NCI-H2107 treated with DMSO at 0.1 percent for 48 hours (cell line): Measurements from ENCODE around the gene MAP4K2.
"Not testable (repeated sequence)": the region's sequence is repeated elsewhere in the genome, so short reads cannot be mapped to it uniquely, and the experiment has no call there.

ENCODE experiments used
- DNase-seq: peaks from one replicate; lab custom pipeline; 2025; ENCODE audit not compliant: unreplicated experiment; lab: John Stamatoyannopoulos, UW

The MAP4K2 gene

GRCh38 chr11:64838600-64839334, 35.8 kb upstream of the MAP4K2 start:
- no peak for DNase-seq

DNA sequence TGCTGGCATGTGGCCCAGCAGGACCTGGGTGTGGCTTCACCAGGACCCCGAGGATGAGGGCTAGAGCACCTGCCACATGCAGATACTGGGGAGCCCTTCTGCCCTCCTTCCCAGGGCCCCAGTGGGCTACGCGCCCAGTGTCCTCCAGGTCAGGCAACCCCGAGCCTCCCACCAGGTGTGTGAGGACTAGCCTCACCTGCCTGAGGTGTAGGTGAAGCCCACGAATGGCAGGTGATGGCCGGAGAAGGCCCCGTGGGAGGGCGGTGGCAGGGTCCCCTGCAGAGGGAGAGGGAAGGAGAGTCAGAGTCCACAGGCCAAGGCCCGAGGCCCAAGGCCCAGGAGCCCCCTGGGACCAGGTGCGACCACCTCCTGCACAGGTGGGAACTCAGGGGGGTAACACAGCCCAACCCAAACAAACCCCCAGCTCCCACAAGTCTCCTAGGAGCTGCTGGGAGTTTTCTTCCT, 34.9 kb upstream of the MAP4K2 start:
- DNase-seq, result no peak

GRCh38 chr11:64836448-64837072, 33.5 kb upstream of the MAP4K2 start:
- DNase-seq, result no peak

DNA sequence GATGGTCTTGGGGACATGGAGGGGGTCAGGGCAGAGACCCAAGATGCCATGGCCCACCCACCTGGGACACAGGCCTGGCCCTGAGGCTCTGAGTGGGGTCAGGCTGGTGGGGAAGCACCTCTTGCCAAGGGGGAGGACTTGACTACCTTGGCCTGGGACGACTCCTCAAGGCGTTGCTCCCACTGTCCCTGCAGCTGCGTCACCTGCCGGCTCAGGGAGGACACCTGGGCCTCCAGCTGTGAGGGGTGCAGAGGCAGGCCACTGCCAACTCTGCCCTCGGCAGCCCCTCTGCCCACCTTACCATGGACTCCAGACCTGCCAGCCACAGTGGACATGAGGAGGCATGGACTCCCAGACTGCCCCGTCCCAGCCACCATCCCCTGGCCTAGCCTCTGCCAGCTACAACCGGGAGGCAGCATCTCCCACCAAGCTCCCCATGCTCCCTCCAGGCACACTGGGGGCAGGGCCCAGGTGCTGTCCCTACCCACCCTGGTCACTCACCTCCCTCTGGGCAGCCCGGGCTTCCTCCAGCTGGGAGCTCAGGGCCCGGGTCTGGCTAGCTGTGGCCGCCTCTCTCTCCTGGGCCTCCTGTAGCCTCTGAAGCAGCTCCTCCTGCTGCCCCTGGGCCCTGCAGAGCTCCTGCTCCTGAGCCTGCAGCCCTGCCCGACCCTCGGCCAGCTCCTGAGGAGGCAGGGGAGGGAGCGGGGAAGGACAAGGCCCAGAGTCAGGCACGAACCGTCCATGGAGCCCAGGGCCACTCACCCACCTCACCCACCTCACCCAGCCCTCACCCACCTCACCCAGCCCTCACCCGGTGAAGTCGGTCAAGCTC, 32.8 kb upstream of the MAP4K2 start:
- no peak for DNase-seq

- DNase-seq, result no peak
Measured at GRCh38 chr11:64834723-64835615, 32.0 kb upstream of the MAP4K2 start.

DNA sequence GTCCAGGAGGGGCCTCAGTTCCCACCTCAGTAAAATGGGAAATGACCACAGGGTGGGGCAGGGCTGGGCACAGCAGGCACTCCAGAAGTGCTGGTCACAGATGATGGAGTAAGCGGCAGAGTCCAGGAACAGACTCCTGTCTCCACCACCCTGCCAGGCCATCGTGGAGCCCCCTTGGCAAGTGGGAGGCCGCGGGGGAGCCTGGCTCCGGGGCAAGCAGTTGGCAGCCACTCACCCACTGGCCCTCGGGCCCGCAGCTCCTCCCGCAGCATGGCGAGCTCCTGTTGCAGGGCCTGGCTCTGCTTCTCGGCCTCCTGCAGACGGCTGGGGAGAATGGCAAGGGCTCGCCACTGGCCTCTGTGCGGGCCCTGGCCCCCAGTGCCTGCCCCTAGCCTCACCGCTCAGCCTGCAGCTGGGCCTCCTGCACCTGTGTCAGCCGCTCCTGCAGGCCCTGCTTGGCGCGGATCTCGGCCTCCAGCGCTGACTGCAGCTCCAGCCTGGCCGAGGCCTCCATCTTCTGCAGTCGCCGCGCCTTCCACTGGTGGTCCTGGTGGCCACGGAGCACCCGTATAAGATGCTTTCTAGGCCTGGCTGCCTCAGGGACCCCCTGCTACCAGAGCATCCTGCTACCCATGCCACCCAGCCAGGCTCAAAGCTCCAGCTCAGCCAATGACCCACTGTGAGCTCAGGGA, 31.2 kb upstream of the MAP4K2 start:
- no peak for DNase-seq

- no peak for DNase-seq
Measured at GRCh38 chr11:64833509-64833908, 30.5 kb upstream of the MAP4K2 start.

DNA sequence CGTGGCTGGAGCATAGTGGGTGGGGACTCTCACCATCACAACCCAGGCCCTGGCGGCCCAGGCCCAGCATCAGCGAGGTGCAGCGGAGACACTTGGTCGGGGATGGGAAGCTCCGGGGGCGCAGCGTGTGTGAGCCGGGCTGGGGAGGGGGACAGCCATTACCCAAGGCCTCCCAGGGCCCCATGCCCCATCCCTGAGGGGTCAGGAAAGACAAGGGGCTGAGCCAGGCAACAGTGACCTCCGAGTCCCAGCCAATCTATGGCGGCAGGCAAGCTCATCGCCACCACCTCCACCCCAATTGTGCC, 30.1 kb upstream of the MAP4K2 start:
- no peak for DNase-seq

DNA sequence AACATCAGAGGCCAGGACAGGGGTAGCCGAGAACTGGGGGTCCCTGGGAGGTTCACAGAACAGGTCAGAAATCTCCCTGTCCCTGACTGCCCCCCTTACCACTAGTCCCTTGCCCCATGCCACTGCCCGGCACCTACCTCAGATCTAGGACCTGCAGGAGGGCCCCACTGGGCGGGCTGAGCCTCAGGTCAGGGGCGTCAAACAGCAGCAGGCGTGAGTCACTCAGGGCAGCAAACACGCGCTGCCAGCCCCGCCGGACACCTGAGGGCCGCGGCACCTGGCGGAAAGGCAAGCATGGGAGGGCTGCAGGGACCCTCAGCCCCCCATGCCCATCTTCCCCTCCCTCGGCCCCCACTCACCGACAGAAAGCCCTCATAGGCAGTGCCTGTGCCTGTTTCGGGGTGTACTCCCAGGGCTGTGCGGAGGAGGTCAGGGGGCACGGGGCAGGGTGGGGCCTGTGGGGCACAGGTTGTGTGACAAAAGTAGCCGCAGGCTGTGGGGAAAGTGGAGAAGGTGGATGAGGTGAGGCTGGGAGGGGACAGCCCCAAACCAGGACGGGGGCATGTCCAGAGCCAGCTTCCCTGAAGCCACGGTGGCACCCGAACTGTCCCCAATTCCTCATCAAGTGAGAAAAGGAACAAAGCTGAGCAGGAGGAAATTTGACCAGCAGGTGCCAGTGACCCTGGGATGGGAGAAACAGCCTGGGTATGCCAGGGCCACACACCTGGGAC, 29.6 kb upstream of the MAP4K2 start:
- no peak for DNase-seq

DNA sequence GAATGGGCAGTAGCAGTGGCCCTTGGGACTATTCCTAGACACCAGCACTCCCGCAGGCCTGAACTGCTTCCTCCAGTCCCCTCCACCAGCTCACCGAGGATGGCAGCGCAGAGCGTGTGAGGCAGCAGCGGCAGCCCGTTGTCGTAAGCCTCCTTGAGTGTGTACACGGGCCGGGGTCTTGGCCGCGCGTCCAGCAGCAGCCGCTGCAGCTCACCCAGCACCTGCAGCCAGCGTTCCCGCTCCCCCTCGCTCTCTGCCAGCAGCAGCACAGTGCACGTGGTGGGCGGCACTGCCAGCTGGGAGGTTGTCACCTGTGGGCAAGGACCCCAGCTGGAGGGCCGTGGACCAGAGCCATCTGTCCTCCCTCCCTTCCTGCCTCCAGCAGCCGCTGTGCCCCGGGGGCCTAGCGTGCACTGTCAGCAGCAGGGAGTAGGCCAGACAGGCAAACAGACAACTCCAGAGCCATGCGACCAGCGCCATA, 28.4 kb upstream of the MAP4K2 start:
- no peak for DNase-seq

- DNase-seq, result no peak
Measured at GRCh38 chr11:64829536-64830251, 26.7 kb upstream of the MAP4K2 start.

- DNase-seq, result no peak
Measured at GRCh38 chr11:64827451-64827839, 24.4 kb upstream of the MAP4K2 start.

DNA sequence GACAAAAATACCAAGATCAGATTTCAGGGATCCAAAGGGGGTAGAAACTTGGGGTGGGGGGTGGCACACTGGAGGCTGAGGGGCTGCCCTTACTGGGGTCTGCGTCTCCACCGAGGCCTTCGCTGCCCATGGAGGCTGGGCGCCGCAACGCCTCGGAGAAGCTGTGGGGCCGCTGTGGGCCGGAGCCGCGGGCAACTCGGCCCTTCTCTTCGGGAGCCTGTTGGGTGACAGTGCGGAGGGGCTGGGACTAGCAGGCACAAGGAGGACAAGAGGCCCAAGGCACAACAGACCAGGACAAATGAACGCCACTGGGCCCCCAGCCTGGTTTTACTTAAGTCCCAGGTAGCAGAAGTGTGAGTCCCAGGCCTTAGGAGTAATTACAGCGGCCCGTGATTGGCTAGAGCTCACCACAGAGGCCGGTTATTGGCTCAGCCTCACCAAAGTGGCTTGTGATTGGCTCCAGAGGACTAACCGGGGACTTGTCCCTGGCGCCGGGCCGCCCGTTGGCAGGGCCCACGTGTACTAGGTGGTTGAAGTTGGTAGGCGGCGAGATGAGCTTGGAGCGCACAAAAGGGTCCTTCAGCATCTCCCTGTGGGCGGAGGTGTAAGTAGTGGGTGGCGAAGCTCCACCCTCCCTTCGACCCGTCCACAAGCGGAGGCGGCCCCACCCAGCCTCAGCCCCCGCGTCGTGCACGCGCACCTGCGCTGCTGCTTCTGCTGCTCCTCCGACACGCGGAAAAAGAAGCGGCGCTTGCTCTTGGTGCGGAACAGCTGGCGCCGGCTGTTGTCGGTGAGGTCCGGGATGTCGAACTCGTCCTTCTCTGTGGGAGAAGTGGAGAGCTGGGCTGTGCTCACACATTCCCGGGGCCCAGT, 23.8 kb upstream of the MAP4K2 start:
- no peak for DNase-seq

- DNase-seq, result no peak
Measured at GRCh38 chr11:64826062-64826461, 23.0 kb upstream of the MAP4K2 start.

DNA sequence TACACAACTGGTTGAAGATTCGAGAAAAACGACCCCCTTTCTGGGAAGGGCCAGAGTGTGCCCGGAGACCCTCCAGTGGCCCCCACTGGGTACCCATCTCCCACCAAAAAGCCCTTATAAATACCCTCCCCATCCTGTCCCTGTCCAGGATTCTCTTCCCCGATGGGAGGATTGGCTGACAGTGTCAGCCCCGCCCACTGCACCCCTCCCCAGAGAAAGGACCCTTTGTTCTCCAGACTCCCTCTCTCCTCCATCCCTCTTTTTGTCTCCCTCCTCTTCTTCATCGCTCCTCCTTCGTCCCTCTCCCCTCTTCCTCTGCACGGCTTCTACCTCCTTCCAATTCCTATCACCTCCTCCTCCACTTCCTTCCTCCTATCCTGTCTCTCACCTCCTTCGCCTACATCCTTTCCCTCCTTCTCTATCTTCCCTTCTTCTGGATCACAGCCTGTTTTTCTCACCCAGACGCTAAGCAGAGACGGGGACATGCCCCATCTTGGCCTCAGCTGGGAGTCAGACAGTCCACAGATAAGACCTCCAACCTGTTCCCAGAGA, 20.6 kb upstream of the MAP4K2 start:
- DNase-seq, result no peak

DNA sequence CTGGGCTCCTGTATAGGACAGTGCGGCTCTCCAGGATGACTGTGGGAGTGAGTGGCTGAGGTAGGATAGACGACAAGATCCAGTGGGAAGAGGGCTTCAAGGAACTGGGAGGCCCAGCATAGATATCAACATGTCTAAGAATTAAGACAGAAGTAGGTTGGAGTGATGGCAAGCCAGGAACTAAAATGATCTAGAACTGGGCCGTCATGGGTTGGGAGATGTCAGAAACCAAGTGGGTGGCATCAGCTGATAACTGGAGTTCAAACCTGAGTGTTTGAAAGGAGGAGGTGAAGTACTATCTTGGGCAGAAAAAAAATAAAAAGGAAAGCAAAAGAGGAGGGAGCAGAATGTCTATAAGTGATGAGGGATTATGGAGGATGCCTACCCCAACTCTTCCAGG, 14.5 kb upstream of the MAP4K2 start:
- DNase-seq, result no peak

GRCh38 chr11:64815433-64815832, 12.4 kb upstream of the MAP4K2 start:
- not testable (repeated sequence) for DNase-seq

- DNase-seq, result no peak
Measured at GRCh38 chr11:64814712-64815187, 11.7 kb upstream of the MAP4K2 start.
